GM12801 (cell line): ENCODE measurements around the gene TXN.

Experiments
- CTCF ChIP-seq: IDR thresholded peaks from one replicate; pipeline ENCODE4 v1.5.1; 2011; ENCODE audit warnings: control low read depth; ENCODE audit not compliant: insufficient read length; ENCODE audit errors: extremely low read depth

Gene TXN

DNA sequence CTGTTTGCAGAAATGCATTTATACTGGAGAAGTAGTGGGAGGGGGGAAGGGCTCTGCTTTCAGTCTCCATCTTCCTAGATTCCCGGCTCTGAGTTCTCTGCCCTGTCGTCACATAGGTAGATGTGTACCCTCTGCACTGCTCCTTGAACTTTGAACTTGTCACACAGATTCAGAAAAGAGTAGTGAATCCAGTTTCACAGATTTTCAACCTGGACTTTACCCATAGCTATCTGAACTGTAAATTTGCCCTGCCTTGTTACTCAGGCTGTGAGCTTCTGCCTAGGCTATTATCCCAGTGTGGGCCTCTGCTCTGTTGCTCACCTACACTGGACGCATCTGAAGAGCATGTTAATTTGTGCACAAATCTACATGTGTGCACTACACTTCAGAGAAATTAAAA lies 35.5 kb downstream of the TXN start:
- no peak for TF ChIP-seq CTCF

DNA sequence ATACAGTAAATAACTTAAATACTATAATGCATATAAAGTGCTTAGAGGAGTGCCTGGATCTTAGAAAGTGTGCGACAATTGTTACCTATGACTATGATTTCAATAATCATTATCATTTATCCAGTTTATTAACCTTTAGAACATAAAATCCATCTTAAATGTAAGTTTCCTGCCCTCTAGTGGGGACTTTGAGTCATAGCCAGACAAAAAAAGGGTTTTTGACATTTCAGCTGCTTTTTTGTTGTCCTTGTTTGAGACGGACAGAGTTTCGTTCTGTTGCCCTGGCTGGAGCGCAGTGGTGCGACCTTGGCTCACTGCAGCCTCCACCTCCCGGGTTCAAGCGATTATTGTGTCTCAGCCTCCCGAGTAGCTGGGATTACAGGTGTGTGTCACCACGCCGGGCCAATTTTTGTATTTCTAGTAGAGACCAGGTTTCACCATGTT lies 38.6 kb downstream of the TXN start:
- no peak for TF ChIP-seq CTCF

DNA sequence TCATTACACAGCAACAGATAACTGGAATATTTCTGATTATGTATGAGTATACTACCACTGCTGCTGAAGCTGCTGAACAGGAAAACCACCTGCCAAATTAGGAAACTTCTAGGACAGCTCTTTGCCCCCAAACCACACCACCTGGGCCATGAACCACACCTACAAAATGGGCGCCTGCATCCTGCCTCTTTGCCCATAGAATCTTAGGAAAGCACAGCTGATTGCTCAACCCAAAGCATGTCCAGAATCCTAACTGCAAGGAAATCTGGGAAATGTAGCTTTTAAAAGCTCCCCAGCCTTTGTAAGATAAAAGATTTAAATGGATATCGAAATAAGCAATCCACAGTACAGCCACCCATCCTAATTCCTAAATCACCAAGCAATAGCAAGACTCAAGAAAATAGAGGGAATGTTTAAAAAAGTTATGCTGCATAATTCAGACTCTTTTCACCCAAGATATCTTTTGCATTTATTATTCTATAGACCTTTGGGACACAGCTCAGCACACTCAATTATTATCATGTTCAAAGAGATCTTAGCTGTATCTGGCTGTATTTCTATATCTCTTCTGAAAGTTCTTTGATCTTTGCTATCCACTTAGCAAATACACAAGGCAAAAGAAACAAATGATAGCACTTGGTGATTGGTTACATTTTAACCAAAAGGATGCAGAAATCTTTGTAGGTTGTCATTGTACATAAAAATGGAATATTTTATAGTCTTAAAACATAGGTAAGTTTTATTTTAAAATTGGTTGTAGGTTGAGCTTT lies 41.5 kb downstream of the TXN start:
- no peak for TF ChIP-seq CTCF

- no peak for TF ChIP-seq CTCF
Measured at GRCh38 chr9:110214090-110214489, 42.2 kb downstream of the TXN start.

DNA sequence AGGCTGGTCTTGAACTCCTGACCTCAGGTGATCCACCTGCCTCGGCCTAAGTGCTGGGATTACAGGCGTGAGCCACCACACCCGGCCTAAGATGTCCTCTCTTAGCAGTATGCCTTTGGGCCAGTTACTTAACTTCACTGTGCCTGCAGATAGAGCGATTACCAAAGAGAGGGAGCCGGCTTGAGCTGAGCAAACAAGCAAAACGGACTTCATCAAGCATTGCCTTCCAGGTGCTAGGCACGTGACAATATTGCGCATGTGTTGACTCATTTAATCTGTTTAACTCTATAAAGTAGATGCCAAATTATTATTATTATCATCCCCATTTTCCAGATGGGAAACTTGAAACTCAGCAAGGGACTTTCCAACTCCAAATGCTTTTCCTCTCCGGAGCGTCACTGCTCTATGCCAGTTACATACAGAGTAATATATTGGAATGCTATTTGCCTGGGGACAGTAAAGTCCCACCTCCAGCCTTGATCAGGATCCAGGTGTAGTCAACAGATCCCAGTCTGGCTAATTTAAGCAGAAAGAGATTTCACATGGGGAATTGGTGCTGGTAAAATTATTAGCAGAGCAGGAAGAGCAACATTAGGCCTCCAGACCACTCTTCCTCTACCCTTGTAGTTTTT lies 42.8 kb downstream of the TXN start:
- no peak for TF ChIP-seq CTCF

DNA sequence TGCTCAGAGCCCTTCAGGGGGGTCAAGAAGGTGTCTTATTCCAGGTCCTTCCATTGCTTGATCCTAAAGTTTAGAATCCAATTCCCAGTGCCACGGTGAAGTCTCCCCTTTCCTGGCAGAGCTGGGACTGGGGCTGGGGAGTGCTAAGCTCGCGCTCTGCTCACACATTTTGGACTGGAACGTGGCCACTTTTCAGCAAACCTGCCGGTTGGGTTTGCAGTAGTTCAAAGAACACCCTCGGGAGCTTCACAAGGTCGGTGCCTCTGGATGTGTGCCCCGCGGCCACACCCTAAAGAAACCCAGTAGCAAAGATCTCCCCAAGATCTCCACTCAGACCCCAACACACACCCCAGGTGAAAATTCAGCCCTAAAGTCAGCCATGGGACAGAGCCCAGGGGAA lies 48.3 kb downstream of the TXN start, which contains the start of gene C9orf152:
TSS of gene C9orf152 (minus strand) at position 129 of the 400 bp plus-strand sequence. CDS start 580 bp downstream, outside the sequence.
- TF ChIP-seq CTCF, result no peak

DNA sequence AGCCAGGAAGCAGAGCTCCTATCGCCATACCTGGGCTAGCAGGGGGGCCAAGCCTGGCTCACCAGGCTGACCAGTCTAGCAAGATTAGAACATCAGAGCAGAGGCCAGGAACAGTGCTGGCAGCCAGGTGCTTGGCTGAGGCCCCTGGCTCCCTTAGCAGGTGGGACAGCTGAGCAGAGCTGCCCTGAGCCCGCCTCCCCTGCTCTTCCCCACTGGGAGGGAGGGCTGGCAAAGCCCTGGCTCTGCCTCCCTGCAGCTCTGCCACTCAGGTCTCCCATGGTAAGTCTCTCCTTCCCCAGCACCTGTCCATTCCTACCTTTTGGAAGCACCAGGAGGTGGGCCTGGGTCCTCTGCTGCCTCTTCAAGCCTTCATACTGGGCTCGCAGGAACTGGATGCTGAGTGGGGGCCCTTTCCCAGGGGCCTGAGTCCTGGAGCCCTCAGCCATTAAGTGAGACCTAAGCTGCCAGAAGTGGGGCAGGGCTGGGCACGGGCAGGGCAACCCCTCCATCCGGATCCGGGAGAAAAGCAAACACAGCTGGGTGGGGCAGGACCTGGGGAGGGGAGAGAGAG lies 49.2 kb downstream of the TXN start:
- no peak for TF ChIP-seq CTCF
